DMS53 (cell line): ENCODE measurements around the gene CSRNP3.

Experiments used
- DNase-seq: peaks from one replicate; lab custom pipeline; 2025; lab: John Stamatoyannopoulos, UW

Gene CSRNP3

GRCh38 chr2:165686800-165687199 lies 217.3 kb downstream of the CSRNP3 start:
- DNase-seq: no peak

GRCh38 chr2:165687426-165688002 lies 218.0 kb downstream of the CSRNP3 start:
- no peak for DNase-seq

- DNase-seq: peak; percentile 35
Observed at GRCh38 chr2:165691615-165692014, 222.1 kb downstream of the CSRNP3 start.

GRCh38 chr2:165692906-165693305 lies 223.4 kb downstream of the CSRNP3 start:
- no peak for DNase-seq

- DNase-seq: no peak
Observed at GRCh38 chr2:165693838-165694237, 224.3 kb downstream of the CSRNP3 start.

GRCh38 chr2:165697748-165698443 lies 228.4 kb downstream of the CSRNP3 start:
- no peak for DNase-seq

- peak; percentile 86 for DNase-seq
Observed at GRCh38 chr2:165698444-165698884, 229.0 kb downstream of the CSRNP3 start.

GRCh38 chr2:165699946-165700345 lies 230.4 kb downstream of the CSRNP3 start:
- DNase-seq: no peak

GRCh38 chr2:165700531-165700930 lies 231.0 kb downstream of the CSRNP3 start:
- DNase-seq: no peak

GRCh38 chr2:165701147-165701546 lies 231.6 kb downstream of the CSRNP3 start:
- no peak for DNase-seq

- DNase-seq: no peak
Observed at GRCh38 chr2:165706960-165707487, 237.5 kb downstream of the CSRNP3 start.

GRCh38 chr2:165716091-165716490 lies 246.6 kb downstream of the CSRNP3 start:
- no peak for DNase-seq

GRCh38 chr2:165718610-165719210 lies 249.2 kb downstream of the CSRNP3 start:
- DNase-seq: no peak

GRCh38 chr2:165720511-165720910 lies 251.0 kb downstream of the CSRNP3 start:
- no peak for DNase-seq

GRCh38 chr2:165725421-165725820 lies 255.9 kb downstream of the CSRNP3 start:
- no peak for DNase-seq
